ENCODE data around the gene ZIC2.

DNA sequence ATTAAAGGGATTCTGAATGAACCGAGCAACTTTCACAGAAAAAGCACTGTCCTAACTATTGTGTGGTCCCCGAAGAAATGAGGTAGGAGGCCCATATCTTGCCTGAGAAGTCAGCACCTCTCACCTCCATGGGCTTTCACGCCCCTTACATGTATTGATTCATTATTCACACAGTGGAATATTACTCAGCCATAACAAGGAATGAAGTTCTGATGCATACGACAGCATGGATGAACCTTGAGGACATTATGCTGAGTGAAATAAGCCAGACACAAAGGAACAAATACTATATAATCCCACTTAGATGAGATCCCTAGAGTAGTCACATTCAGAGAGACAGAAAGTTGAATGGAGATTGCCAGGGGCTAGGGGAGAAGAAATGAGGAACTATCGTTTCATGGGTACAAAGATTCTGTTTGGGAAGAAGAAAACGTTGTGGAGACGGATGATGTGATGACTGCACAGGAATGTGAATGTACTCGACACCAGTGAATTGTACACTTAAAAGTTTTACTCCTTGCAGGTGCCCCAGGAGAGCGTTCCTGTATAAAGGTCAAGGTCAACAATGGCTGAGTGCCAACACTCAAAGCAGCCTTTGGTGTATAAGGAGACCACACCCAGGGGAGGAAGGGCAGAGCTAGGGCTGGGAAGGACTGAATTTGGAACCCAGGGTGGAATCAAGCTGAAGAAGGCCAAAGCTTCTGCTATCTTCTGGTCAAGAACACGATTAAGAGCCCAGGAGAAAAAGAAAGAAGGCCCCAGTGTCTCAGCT lies 32.5 kb upstream of the ZIC2 start:
- TF ChIP-seq CTCF (IDR thresholded peaks at IDR 0.05; ENCODE audit: low read depth, low read length) (no peak), POLR2A (IDR thresholded peaks at IDR 0.05; ENCODE audit: extremely low read depth, insufficient read length) (no peak), MAX (IDR thresholded peaks at IDR 0.05; ENCODE audit: low read depth, low read length) (no peak), MYC (IDR thresholded peaks at IDR 0.05; ENCODE audit: low read depth, low read length) (no peak)

Measured in NB4 (cell line).